CD4-positive, alpha-beta T cell treated with Interleukin-2 at 100 ng/mL for 4 hours (primary cell): ENCODE results near the gene SPSB2.
A peak's percentile ranks its signal among the peaks of the same experiment; 100 is the strongest.
"Not testable (repeated sequence)": the region's sequence is repeated elsewhere in the genome, so short reads cannot be mapped to it uniquely, and the experiment has no call there.

Experiments
- DNase-seq: peaks from one replicate; pipeline ENCODE4 v3.0.0-alpha.2; 2020; ENCODE audit warnings: low spot score

SPSB2 gene, protein sequence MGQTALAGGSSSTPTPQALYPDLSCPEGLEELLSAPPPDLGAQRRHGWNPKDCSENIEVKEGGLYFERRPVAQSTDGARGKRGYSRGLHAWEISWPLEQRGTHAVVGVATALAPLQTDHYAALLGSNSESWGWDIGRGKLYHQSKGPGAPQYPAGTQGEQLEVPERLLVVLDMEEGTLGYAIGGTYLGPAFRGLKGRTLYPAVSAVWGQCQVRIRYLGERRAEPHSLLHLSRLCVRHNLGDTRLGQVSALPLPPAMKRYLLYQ

DNA sequence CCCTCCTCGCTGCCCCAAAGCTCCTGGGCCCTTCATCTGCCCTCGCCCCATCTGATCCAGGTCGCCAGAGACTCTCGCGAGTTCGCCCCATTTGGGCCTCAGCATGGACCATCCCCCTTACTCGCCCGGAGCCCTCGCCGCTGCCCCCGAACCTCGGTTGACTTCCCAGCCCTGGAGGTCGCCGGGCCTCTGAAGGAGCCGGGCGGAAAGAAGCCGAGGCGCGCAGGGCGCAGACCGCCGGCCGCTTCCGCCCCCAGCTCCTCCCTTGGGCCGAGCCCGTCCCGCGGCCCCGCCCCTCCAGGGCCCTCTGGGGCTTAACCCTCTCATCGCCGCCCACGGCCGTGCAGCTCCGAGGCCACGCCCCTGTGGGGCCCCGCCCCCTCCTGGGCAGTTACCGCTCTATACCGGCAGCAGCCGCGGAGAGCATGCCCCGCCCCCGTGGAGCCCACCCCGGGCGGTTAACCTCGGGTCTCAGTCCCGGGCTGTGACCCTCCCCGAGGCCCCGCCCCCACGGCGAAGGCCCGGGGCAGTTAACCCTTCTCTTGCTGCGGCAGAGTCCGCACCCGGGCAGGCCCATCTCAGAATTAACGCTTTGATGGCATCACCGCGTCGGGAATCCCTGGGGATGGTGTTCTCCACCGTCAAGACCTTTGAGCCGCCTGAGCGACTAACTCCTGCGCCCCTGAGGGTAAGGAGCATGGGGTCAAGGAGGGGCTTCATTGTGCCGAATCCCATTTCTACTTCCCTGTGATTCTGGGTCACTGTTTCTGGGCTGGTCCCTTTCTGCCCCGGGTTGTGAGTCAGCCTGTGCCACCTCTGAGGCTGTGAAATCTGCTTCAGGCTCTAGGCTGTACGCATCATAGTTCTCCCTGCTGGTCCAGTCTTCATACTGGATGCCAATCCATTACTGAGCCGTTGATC lies at the start of gene SPSB2:
TSS of gene SPSB2 (minus strand) at position 210 of the 921 bp plus-strand sequence. CDS start 402 bp downstream, outside the sequence.
- DNase-seq = peak; percentile 98

GRCh38 chr12:6921996-6922946 lies 49.2 kb upstream of the SPSB2 start:
- DNase-seq = no peak

- no peak for DNase-seq
Measured at GRCh38 chr12:6921539-6921938, 48.4 kb upstream of the SPSB2 start.

DNA sequence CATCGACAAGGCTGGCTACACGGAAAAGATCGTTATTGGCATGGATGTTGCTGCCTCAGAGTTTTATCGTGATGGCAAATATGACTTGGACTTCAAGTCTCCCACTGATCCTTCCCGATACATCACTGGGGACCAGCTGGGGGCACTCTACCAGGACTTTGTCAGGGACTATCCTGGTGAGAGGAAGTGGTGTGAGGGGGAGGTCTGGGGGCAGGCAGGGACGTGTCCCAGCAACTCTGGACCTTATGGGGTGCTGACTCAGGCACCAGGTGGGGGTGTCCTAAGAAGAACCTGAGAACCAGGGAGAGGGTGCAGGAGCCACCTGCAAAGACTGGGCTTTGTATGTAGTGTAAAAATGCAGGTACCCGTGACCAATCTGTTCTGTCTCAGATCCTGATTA lies 46.5 kb upstream of the SPSB2 start:
- no peak for DNase-seq

GRCh38 chr12:6917491-6918231 lies 44.6 kb upstream of the SPSB2 start:
- DNase-seq = no peak

- DNase-seq = no peak
Measured at GRCh38 chr12:6916426-6917200, 43.5 kb upstream of the SPSB2 start.

DNA sequence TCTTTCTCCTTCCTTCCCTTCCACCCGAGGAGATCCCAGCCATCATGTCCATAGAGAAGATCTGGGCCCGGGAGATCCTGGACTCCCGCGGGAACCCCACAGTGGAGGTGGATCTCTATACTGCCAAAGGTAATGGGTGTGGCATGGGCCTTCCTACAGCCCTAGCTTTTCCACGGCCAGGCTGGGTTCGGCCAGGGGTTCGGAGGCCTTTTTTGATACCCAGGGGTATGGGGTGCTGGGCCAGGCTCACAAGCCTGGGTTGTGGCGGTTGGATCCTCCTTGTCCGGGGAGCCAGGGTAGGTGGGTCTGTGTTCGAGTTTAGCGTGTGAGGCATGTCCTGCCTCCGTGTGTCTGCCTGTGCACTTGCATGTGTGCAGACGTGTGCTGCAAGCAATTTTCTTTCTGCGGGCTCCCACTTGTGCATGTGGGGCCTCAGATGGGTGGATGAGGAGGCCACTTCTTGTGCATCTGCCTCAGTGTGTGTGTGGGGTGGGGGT lies 42.7 kb upstream of the SPSB2 start:
- DNase-seq = no peak

DNA sequence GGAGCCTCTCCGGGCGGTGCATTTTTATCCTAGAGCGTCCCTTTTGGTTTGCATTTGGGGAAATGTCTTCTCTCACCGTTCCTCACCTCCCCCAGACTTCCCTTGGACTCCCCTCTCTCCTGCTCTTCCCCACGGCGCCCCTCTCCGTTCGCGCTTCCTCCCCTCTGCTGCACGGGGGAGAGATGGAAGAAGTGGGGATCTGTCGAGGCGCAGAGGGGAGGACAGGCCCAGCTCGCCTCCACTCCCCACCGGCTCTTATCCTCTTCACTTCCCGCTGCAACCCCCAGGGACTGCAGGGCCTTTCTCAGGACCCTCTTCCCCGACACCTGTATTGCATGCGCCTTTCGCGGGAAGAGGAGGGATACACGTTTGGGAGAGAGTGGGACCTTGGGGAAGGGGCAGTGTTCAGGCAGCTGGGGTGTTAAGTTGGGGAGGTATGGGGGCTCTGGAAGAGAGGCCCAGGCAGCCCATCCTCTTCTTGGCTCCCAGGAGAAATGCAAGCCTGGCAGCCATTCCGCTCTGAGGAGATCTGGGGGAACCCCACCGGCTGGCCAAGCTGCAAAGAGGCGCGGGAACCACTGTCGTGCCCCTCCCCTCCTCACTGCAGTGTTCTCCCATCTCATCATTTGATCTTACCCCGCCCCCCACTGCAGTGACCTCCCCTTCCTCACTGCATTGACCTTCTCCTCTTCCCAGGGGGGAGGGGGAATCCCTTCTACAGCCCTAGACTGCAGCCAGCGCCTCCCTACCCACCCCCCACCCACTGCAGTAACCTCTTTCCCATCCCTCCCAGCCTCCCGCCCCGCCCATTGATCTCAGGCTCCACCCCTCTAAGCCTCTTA lies 42.1 kb upstream of the SPSB2 start:
- DNase-seq = no peak

DNA sequence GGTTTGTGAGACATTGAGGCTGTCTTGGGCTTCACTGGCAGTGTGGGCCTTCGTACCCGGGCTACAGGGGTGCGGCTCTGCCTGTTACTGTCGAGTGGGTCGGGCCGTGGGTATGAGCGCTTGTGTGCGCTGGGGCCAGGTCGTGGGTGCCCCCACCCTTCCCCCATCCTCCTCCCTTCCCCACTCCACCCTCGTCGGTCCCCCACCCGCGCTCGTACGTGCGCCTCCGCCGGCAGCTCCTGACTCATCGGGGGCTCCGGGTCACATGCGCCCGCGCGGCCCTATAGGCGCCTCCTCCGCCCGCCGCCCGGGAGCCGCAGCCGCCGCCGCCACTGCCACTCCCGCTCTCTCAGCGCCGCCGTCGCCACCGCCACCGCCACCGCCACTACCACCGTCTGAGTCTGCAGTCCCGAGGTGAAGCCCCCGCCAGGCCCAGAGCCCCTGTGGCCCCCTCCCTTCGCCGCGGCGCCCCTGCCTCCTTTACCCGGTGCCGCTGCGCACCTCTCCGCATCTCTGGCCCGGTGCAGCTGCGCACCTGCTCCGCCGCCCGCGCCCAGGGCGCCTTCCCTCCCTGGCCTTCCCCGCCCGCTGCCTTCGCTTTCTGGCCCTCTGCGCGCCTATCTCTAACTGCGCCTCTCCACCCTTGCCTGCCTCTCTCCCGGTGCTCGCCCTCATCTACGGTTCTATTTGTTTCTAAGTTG lies 41.3 kb upstream of the SPSB2 start, which contains the start of gene ENO2:
TSS of gene ENO2 (plus strand) at position 335 of the 701 bp plus-strand sequence. CDS start 1,253 bp downstream, outside the sequence.
- DNase-seq = peak; percentile 90

- DNase-seq = no peak
Measured at GRCh38 chr12:6912164-6912935, 39.2 kb upstream of the SPSB2 start.

- no peak for DNase-seq
Measured at GRCh38 chr12:6909421-6910145, 36.5 kb upstream of the SPSB2 start.

- not testable (repeated sequence) for DNase-seq
Measured at GRCh38 chr12:6908141-6908540, 35.0 kb upstream of the SPSB2 start.

DNA sequence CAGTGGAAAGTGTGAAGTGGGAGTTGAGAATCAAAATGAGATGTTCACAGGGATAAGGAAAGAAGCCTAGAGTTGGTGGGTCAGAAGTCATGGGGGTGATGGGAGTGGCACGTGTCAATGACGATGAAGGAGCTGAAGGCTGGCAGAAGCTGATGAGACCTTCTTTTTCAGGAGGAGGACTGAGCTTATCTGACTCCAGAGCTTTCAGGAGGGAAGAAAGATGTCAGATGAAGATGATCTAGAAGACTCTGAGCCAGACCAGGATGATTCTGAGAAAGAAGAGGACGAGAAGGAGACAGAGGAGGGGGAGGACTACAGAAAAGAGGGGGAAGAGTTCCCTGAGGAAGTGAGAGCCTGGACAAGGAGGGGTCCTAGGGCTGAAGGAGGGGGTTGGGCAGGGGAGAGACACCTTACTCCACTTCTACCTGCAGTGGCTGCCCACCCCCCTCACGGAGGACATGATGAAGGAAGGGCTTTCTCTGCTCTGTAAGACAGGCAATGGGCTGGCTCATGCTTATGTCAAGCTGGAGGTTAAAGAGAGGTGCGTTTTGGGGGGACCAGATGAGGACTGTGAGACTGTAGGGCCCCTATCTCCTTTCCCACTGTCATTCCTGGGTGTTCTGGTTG lies 32.4 kb upstream of the SPSB2 start:
- no peak for DNase-seq

- peak; percentile 99 for DNase-seq
Measured at GRCh38 chr12:6904280-6905276, 31.5 kb upstream of the SPSB2 start, which contains the start of gene LRRC23. Gene LRRC23, plus strand, starts transcription at chr12:6904822. Its CDS starts 812 bp downstream, at chr12:6905634.

- DNase-seq = no peak
Measured at GRCh38 chr12:6903722-6904121, 30.6 kb upstream of the SPSB2 start.
